ENCODE data around the gene IKZF1.

The IKZF1 gene

DNA sequence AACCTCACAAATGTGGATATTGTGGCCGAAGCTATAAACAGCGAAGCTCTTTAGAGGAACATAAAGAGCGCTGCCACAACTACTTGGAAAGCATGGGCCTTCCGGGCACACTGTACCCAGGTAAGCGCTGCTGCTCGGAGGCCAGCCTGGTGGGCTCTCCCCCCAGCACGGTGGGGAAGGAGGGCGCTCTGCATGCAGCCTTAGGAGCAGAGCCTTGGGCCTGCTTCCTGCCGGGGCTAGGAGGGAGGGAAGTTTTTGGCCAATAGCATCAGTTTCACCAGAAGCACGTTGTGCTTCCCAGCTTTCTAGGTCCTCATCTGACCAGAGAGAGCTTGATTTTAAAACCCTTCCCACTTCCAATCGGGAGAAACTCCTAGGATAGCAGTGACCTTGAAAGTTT is 82.8 kb downstream of the IKZF1 start:
- Histone ChIP-seq H3F3A (ENCODE audit: insufficient read depth) (peaks cover 5% of the 10 kb centered on the region; the same call in 1 of the 2 replicates), H3K79me2 (ENCODE audit: insufficient read depth, low read length) (peaks cover 38% of the 10 kb centered on the region; the same call in 1 of the 2 replicates), H3K27ac (ENCODE audit: low read depth, low read length) (no peak overlapping the region), H4K20me1 (ENCODE audit: low read depth, low read length) (no peaks in the 10 kb centered on the region), H3K36me3 (ENCODE audit: low read length) (peaks cover 83% of the 10 kb centered on the region), H2AFZ (ENCODE audit: low read depth, low read length, severe bottlenecking) (no peak overlapping the region), H3K4me2 (ENCODE audit: low read depth, low read length, poor library complexity, severe bottlenecking) (no peak overlapping the region), H3K9me2 (replicated peaks; ENCODE audit: insufficient read depth, low read length) (no peaks in the 10 kb centered on the region), H3K9me3 (ENCODE audit: insufficient read depth, low read length) (no peaks in the 10 kb centered on the region), H3K9ac (ENCODE audit: low read length) (no peak overlapping the region), H3K27me3 (ENCODE audit: low read length) (no peaks in the 10 kb centered on the region), H3K4me3 (ENCODE audit: insufficient read depth, low read length, poor library complexity, severe bottlenecking) (no peak overlapping the region)
- TF ChIP-seq, protein P1, sequence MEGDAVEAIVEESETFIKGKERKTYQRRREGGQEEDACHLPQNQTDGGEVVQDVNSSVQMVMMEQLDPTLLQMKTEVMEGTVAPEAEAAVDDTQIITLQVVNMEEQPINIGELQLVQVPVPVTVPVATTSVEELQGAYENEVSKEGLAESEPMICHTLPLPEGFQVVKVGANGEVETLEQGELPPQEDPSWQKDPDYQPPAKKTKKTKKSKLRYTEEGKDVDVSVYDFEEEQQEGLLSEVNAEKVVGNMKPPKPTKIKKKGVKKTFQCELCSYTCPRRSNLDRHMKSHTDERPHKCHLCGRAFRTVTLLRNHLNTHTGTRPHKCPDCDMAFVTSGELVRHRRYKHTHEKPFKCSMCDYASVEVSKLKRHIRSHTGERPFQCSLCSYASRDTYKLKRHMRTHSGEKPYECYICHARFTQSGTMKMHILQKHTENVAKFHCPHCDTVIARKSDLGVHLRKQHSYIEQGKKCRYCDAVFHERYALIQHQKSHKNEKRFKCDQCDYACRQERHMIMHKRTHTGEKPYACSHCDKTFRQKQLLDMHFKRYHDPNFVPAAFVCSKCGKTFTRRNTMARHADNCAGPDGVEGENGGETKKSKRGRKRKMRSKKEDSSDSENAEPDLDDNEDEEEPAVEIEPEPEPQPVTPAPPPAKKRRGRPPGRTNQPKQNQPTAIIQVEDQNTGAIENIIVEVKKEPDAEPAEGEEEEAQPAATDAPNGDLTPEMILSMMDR (IDR thresholded peaks at IDR 0.05; ENCODE audit: insufficient read depth, low read length, poor library complexity, severe bottlenecking): no peak
- TF ChIP-seq EZH2phosphoT487 (conservative IDR thresholded peaks at IDR 0.05; ENCODE audit: low read length): no peak

DNA sequence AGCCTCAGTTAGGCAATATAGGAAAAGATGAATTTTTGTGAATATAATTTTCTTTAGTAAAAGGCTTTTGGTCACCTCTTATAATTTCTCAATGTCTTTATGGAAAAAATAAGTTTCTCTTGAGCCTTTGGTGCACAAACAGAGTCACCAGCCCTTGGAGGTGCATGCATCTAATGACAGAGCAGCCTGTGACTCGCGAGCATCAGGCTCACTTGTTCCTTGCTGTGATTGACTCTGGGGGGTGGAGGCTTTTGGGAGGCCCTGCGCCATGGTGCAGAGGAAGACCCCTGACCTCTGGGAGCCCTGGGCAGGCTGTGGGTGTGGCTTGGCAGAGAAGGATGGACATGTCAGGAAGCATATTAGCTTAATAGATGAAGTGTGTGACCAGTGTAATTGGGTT is 85.4 kb downstream of the IKZF1 start:
- Histone ChIP-seq H2AFZ (ENCODE audit: low read depth, low read length, severe bottlenecking) (no peak overlapping the region), H3K27ac (ENCODE audit: low read depth, low read length) (no peak overlapping the region), H3K9me2 (replicated peaks; ENCODE audit: insufficient read depth, low read length) (no peaks in the 10 kb centered on the region), H3F3A (ENCODE audit: insufficient read depth) (peaks cover 10% of the 10 kb centered on the region), H3K9me3 (ENCODE audit: insufficient read depth, low read length) (no peaks in the 10 kb centered on the region), H3K79me2 (ENCODE audit: insufficient read depth, low read length) (peaks cover 32% of the 10 kb centered on the region; the same call in 1 of the 2 replicates), H3K4me3 (ENCODE audit: insufficient read depth, low read length, poor library complexity, severe bottlenecking) (no peak overlapping the region), H4K20me1 (ENCODE audit: low read depth, low read length) (peaks cover 4% of the 10 kb centered on the region), H3K9ac (ENCODE audit: low read length) (no peak overlapping the region), H3K36me3 (ENCODE audit: low read length) (peaks cover 82% of the 10 kb centered on the region), H3K4me2 (ENCODE audit: low read depth, low read length, poor library complexity, severe bottlenecking) (no peak overlapping the region), H3K27me3 (ENCODE audit: low read length) (no peaks in the 10 kb centered on the region)
- TF ChIP-seq, protein P1 (IDR thresholded peaks at IDR 0.05; ENCODE audit: insufficient read depth, low read length, poor library complexity, severe bottlenecking): no peak
- no peak for TF ChIP-seq EZH2phosphoT487 (conservative IDR thresholded peaks at IDR 0.05; ENCODE audit: low read length)

DNA sequence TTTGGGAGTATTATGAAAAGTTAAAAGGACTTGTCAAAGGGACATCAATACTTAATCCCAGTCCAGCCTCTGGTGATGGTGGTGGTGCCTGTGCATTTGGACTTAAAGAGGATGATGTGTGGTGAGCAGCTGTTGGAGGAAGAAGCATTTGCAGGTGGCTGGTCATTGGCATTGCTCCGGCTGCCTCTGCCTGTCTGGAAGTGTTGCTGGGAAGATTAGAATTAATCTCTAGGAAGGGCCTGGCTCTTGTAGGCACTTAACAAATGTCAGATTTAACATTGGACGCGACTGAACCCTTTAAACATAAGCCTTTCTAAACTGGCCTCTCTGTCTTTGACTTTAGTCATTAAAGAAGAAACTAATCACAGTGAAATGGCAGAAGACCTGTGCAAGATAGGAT is 86.9 kb downstream of the IKZF1 start:
- H3K36me3 ChIP-seq (ENCODE audit: low read length): peaks cover 83% of the 10 kb centered on the region
- no peak for TF ChIP-seq EZH2phosphoT487 (conservative IDR thresholded peaks at IDR 0.05; ENCODE audit: low read length)
- TF ChIP-seq, protein P1 (IDR thresholded peaks at IDR 0.05; ENCODE audit: insufficient read depth, low read length, poor library complexity, severe bottlenecking): no peak

More for the DNA sequence above, 86.9 kb downstream of the IKZF1 start:
- no peaks in the 10 kb centered on the region for H3K9me3 ChIP-seq (ENCODE audit: insufficient read depth, low read length)
- H3K27ac ChIP-seq (ENCODE audit: low read depth, low read length): no peak overlapping the region
- no peak overlapping the region for H3K4me2 ChIP-seq (ENCODE audit: low read depth, low read length, poor library complexity, severe bottlenecking)
- no peaks in the 10 kb centered on the region for H3K9me2 ChIP-seq (replicated peaks; ENCODE audit: insufficient read depth, low read length)
- H3F3A ChIP-seq (ENCODE audit: insufficient read depth): peaks cover 20% of the 10 kb centered on the region
- peaks cover 40% of the 10 kb centered on the region for H3K79me2 ChIP-seq (ENCODE audit: insufficient read depth, low read length)
- H2AFZ ChIP-seq (ENCODE audit: low read depth, low read length, severe bottlenecking): no peak overlapping the region
- no peaks in the 10 kb centered on the region for H3K27me3 ChIP-seq (ENCODE audit: low read length)
- H4K20me1 ChIP-seq (ENCODE audit: low read depth, low read length): peaks cover 18% of the 10 kb centered on the region
- H3K9ac ChIP-seq (ENCODE audit: low read length): no peak overlapping the region
- H3K4me3 ChIP-seq (ENCODE audit: insufficient read depth, low read length, poor library complexity, severe bottlenecking): no peak overlapping the region

Measured in SU-DHL-6 (cell line).